A673 (cell line): ENCODE results near the gene RRP1. TPM values are rescaled to one million over a fixed set of nuclear protein-coding genes. Genes with fewer than 3 reads are reported as not detected.

Experiments
- BruUV-seq: library from RNA; stranded (reverse); fragments of 400-500 nt; replicated peaks from 2 replicates; lab custom pipeline; 2021; lab: Mats Ljungman, UMichigan
- CTCF ChIA-PET: fragments of 300-600 bp; sonication (Branson Sonifier 250); formaldehyde crosslinking; loops from one replicate; lab custom pipeline; 2022; ENCODE audit warnings: antibody characterized with exemption; lab: Charles Lee
- POLR2A ChIA-PET: fragments of 300-600 bp; sonication (Branson Sonifier 250); formaldehyde crosslinking; loops from one replicate; lab custom pipeline; 2022; ENCODE audit warnings: antibody characterized with exemption; ENCODE audit not compliant: low non-redundant PET; lab: Charles Lee
- DNase-seq: peaks from one replicate; pipeline ENCODE4 v3.0.0-alpha.2; 2015; ENCODE audit warnings: low spot score
- H3K27ac ChIP-seq: fragments of 200-600 bp; sonication (generic); 2 replicates; pipeline ENCODE4 v1.5.1; 2016; ENCODE audit warnings: mixed run types, low read depth, mild to moderate bottlenecking, mixed read lengths, antibody characterized with exemption, low read length; ENCODE audit not compliant: poor library complexity, severe bottlenecking
- H3K27me3 ChIP-seq: fragments of 200-600 bp; sonication (generic); replicated peaks from 2 replicates; pipeline ENCODE4 v1.6.1; 2017; ENCODE audit warnings: mixed run types, low read depth, mild to moderate bottlenecking, mixed read lengths, antibody characterized with exemption, low read length; ENCODE audit not compliant: insufficient read depth, poor library complexity
- H3K36me3 ChIP-seq: fragments of 200-600 bp; sonication (generic); 2 replicates; pipeline ENCODE4 v1.6.1; 2016; ENCODE audit warnings: mixed run types, mild to moderate bottlenecking, mixed read lengths, antibody characterized with exemption, low read length; ENCODE audit not compliant: insufficient read depth, poor library complexity, severe bottlenecking
- H3K4me1 ChIP-seq: fragments of 200-600 bp; sonication (generic); 2 replicates; pipeline ENCODE4 v1.6.1; 2017; ENCODE audit warnings: mixed run types, mild to moderate bottlenecking, mixed read lengths, antibody characterized with exemption, low read length; ENCODE audit not compliant: insufficient read depth, poor library complexity, severe bottlenecking
- H3K4me3 ChIP-seq: fragments of 200-600 bp; sonication (generic); 2 replicates; pipeline ENCODE4 v1.5.1; 2016; ENCODE audit warnings: low read depth, mixed run types, mild to moderate bottlenecking, mixed read lengths, low read length; ENCODE audit not compliant: poor library complexity, severe bottlenecking
- H3K9me3 ChIP-seq: fragments of 200-600 bp; sonication (generic); 2 replicates; pipeline ENCODE4 v1.6.1; 2016; ENCODE audit warnings: mixed run types, low read depth, mild to moderate bottlenecking, mixed read lengths, antibody characterized with exemption, low read length; ENCODE audit not compliant: poor library complexity, severe bottlenecking
- EZH2 ChIP-seq: fragments of 200-600 bp; sonication (generic); IDR thresholded peaks from 2 replicates; pipeline ENCODE4 v1.6.1; 2017; ENCODE audit warnings: borderline replicate concordance, low read depth, mild to moderate bottlenecking, mixed read lengths, antibody characterized with exemption, low read length; ENCODE audit not compliant: poor library complexity, severe bottlenecking
- intact Hi-C: fragments of 100-400 bp; cut with micrococcal nuclease; formaldehyde crosslinking; loops from one replicate; pipeline ENCODE4 v1.10.0; 2022; ENCODE audit not compliant: unreplicated experiment
- total RNA-seq: library from RNA; stranded (reverse); gene quantifications from 2 replicates; pipeline ENCODE4 v1.2.3, GENCODE V29; 2021
- TF ChIP-seq, protein P1 (sequence below): fragments of 300-800, 200-600 bp; sonication (generic); conservative IDR thresholded peaks from 2 replicates; pipeline ENCODE4 v1.5.1; 2017; ENCODE audit warnings: low read depth, mild to moderate bottlenecking, antibody characterized with exemption, low read length, moderate library complexity, mixed read lengths

RRP1 gene
- total RNA-seq, 1 experiment from 2014 or later: 86.4 TPM

DNA sequence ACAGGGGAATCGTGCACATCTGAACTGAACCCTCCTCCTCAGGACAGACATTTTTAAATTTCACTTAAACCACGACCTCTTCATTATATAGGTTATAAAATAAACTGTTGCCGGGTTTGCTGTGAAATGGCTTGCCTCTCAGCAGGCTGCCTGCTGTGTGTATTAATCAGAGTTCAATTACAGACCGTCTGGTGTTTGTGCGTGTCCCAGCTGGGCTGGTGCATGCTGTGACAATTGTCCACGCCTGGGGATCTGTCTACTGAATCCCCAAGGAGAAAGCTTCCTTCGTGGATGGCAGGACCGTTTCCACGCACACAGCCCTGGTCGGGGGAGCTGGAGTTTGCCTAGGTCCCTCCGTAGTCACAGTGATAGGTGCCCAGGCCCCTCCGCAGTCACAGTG is 62.2 kb downstream of the RRP1 start:
- CTCF ChIA-PET: no interaction called here

GRCh38 chr21:43853851-43854772 is 64.7 kb downstream of the RRP1 start:
- intact Hi-C loops: no loop called here
- no peaks in the 10 kb centered on the region for H3K4me1 ChIP-seq
- ChIA-PET POLR2A (no interaction called here), CTCF (no interaction called here)
- H3K36me3 ChIP-seq: no peaks in the 10 kb centered on the region
- H3K9me3 ChIP-seq: no peaks in the 10 kb centered on the region
- H3K27me3 ChIP-seq: no peaks in the 10 kb centered on the region
- H3K27ac ChIP-seq: no peak overlapping the region
- no TSS peak for BruUV-seq
- no peak overlapping the region for H3K4me3 ChIP-seq
- no peak for DNase-seq
- TF ChIP-seq EZH2: no peak
- TF ChIP-seq, protein P1, sequence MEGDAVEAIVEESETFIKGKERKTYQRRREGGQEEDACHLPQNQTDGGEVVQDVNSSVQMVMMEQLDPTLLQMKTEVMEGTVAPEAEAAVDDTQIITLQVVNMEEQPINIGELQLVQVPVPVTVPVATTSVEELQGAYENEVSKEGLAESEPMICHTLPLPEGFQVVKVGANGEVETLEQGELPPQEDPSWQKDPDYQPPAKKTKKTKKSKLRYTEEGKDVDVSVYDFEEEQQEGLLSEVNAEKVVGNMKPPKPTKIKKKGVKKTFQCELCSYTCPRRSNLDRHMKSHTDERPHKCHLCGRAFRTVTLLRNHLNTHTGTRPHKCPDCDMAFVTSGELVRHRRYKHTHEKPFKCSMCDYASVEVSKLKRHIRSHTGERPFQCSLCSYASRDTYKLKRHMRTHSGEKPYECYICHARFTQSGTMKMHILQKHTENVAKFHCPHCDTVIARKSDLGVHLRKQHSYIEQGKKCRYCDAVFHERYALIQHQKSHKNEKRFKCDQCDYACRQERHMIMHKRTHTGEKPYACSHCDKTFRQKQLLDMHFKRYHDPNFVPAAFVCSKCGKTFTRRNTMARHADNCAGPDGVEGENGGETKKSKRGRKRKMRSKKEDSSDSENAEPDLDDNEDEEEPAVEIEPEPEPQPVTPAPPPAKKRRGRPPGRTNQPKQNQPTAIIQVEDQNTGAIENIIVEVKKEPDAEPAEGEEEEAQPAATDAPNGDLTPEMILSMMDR: no peak

More for the DNA sequence above, 62.2 kb downstream of the RRP1 start:
- H3K9me3 ChIP-seq: no peaks in the 10 kb centered on the region
- TF ChIP-seq EZH2: no peak
- TF ChIP-seq, protein P1: no peak
- H3K27ac ChIP-seq: no peak overlapping the region
- no peak overlapping the region for H3K4me3 ChIP-seq
- H3K4me1 ChIP-seq: no peaks in the 10 kb centered on the region
- POLR2A ChIA-PET: no interaction called here
- DNase-seq: peak; percentile 45
- H3K27me3 ChIP-seq: no peaks in the 10 kb centered on the region
- intact Hi-C loops: no loop called here
- BruUV-seq: no TSS peak
- H3K36me3 ChIP-seq: no peaks in the 10 kb centered on the region

Other genes with a start within 250 kb of the RRP1 start
- 2.4 and 3.0 TPM in 2 replicates for gene HSF2BP, start 130.1 kb upstream of the RRP1 start, total RNA-seq
- gene RRP1B, start 130.0 kb upstream of the RRP1 start, total RNA-seq: 67.0 and 73.5 TPM in 2 replicates
- gene PDXK, start 70.4 kb upstream of the RRP1 start, total RNA-seq: 114 and 116 TPM in 2 replicates
- gene CSTB, start 13.3 kb upstream of the RRP1 start, total RNA-seq: 44.1 and 55.9 TPM in 2 replicates
- 68.7 and 69.6 TPM in 2 replicates for gene AGPAT3, start 75.6 kb downstream of the RRP1 start, total RNA-seq
- gene TRAPPC10, start 222.7 kb downstream of the RRP1 start, total RNA-seq: 46.6 and 51.4 TPM in 2 replicates